ENCODE results near the gene PIEZO1.

DNA sequence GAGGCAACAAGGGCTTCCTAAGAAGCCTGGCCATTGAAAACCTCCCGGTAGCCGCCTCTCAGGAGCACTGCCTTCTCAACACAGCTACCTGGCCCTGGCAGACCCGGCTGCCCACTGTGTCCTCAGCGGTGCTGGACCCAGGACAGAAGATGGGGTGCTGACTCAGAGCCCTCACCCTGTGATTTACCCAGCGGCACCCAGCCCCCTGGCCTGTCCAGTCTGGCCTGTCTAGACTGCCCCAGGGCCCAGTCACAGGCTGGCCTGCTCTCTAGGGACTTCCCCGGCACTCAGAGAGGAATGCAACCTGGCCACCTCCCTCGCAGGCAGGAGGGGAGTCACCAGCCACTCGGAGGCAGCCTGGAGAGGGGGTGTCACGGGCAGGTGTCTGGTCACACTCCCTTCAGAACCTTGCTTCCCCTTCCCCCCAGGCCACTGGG, 20.1 kb downstream of the PIEZO1 start:
- TF ChIP-seq, protein P1, sequence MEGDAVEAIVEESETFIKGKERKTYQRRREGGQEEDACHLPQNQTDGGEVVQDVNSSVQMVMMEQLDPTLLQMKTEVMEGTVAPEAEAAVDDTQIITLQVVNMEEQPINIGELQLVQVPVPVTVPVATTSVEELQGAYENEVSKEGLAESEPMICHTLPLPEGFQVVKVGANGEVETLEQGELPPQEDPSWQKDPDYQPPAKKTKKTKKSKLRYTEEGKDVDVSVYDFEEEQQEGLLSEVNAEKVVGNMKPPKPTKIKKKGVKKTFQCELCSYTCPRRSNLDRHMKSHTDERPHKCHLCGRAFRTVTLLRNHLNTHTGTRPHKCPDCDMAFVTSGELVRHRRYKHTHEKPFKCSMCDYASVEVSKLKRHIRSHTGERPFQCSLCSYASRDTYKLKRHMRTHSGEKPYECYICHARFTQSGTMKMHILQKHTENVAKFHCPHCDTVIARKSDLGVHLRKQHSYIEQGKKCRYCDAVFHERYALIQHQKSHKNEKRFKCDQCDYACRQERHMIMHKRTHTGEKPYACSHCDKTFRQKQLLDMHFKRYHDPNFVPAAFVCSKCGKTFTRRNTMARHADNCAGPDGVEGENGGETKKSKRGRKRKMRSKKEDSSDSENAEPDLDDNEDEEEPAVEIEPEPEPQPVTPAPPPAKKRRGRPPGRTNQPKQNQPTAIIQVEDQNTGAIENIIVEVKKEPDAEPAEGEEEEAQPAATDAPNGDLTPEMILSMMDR (IDR thresholded peaks at IDR 0.05), result no peak
- TF ChIP-seq POLR2A (IDR thresholded peaks at IDR 0.05), result peak in 1 of 2 donors; percentile 45
